HEK293 (cell line): ENCODE measurements around the gene S100P.

ENCODE experiments used
- CTCF ChIA-PET: fragments of 350-600 bp; formaldehyde crosslinking; extraction: SDS; loops from one replicate; lab custom pipeline; 2021; ENCODE audit warnings: antibody characterized with exemption; lab: Yijun Ruan, JAX
- POLR2A ChIA-PET: fragments of 300-600 bp; formaldehyde crosslinking; extraction: SDS; loops from one replicate; lab custom pipeline; 2020; ENCODE audit warnings: antibody characterized with exemption, inconsistent platforms; lab: Yijun Ruan, JAX
- H3K27ac ChIP-seq: fragments of 200-500 bp; sonication (Bioruptor generic); 2 replicates; pipeline ENCODE4 v1.5.1; 2014; ENCODE audit warnings: low read depth, low read length, control low read depth, inconsistent platforms; ENCODE audit errors: extremely low read depth
- H3K36me3 ChIP-seq, 2 experiments: fragments of 200-500 bp in 1 of 2; sonication (Bioruptor generic) in 1 of 2; 1 replicate in 1 of 2; 2 replicates in 1 of 2; pipeline ENCODE4 v1.5.1; 2014 to 2017; ENCODE audit warnings: inconsistent platforms in 2 of 2, low read length in 2 of 2; ENCODE audit not compliant: control insufficient read depth in 2 of 2, insufficient read depth in 1 of 2
- H3K4me1 ChIP-seq: fragments of 200-500 bp; sonication (Bioruptor generic); 2 replicates; pipeline ENCODE4 v1.5.1; 2014; ENCODE audit warnings: mild to moderate bottlenecking, low read length, inconsistent platforms; ENCODE audit not compliant: control insufficient read depth, insufficient read depth
- H3K4me3 ChIP-seq: 2 replicates; pipeline ENCODE4 v1.5.1; 2011; ENCODE audit warnings: low read depth, mild to moderate bottlenecking, control low read depth, low read length, moderate library complexity
- H3K9me3 ChIP-seq: fragments of 200-500 bp; sonication (Bioruptor generic); 2 replicates; pipeline ENCODE4 v1.5.1; 2014; ENCODE audit warnings: low read depth, low read length, inconsistent platforms; ENCODE audit not compliant: control insufficient read depth, insufficient read depth
- ATF2 ChIP-seq: fragments of 450-650 bp; formaldehyde crosslinking; IDR thresholded peaks from 2 replicates; pipeline ENCODE4 v1.5.1; 2016; ENCODE audit warnings: missing biosample characterization, missing genetic modification characterization, low read depth
- GLI2 ChIP-seq: fragments of 450-650 bp; formaldehyde crosslinking; IDR thresholded peaks from 2 replicates; pipeline ENCODE4; 2017; ENCODE audit warnings: missing biosample characterization, missing genetic modification characterization, low read depth, borderline replicate concordance
- GLIS2 ChIP-seq: fragments of 450-650 bp; formaldehyde crosslinking; IDR thresholded peaks from 2 replicates; pipeline ENCODE4 v1.5.1; 2016; ENCODE audit warnings: missing biosample characterization, missing genetic modification characterization
- KLF10 ChIP-seq: fragments of 450-650 bp; IDR thresholded peaks from 2 replicates; pipeline ENCODE4 v1.5.1; 2018; ENCODE audit warnings: missing biosample characterization, mild to moderate bottlenecking, missing genetic modification characterization
- PRDM4 ChIP-seq: fragments of 450-650 bp; formaldehyde crosslinking; IDR thresholded peaks from 2 replicates; pipeline ENCODE4 v1.5.1; 2017; ENCODE audit warnings: missing biosample characterization, missing genetic modification characterization
- RBAK ChIP-seq: fragments of 450-650 bp; formaldehyde crosslinking; IDR thresholded peaks from 2 replicates; pipeline ENCODE4 v1.5.1; 2016; ENCODE audit warnings: missing biosample characterization, missing genetic modification characterization
- SALL2 ChIP-seq: fragments of 450-650 bp; formaldehyde crosslinking; IDR thresholded peaks from 2 replicates; pipeline ENCODE4 v1.5.0; 2017; ENCODE audit warnings: missing biosample characterization, mild to moderate bottlenecking, missing genetic modification characterization, borderline replicate concordance
- SP3 ChIP-seq: fragments of 450-650 bp; formaldehyde crosslinking; IDR thresholded peaks from 2 replicates; pipeline ENCODE4 v1.5.1; 2016; ENCODE audit warnings: missing biosample characterization, missing genetic modification characterization
- SP7 ChIP-seq: fragments of 450-650 bp; formaldehyde crosslinking; IDR thresholded peaks from 2 replicates; pipeline ENCODE4 v1.5.1; 2016; ENCODE audit warnings: missing biosample characterization, missing genetic modification characterization
- TRIM28 ChIP-seq: IDR thresholded peaks from 2 replicates; pipeline ENCODE4 v1.6.1; 2011; ENCODE audit warnings: low read length, control low read depth, borderline replicate concordance
- ZBTB21 ChIP-seq: fragments of 450-650 bp; formaldehyde crosslinking; IDR thresholded peaks from 2 replicates; pipeline ENCODE4 v1.5.1; 2017; ENCODE audit warnings: missing biosample characterization, missing genetic modification characterization
- ZBTB6 ChIP-seq: fragments of 450-650 bp; formaldehyde crosslinking; IDR thresholded peaks from 2 replicates; pipeline ENCODE4 v1.5.1; 2017; ENCODE audit warnings: missing biosample characterization, missing genetic modification characterization
- ZNF184 ChIP-seq: fragments of 450-650 bp; IDR thresholded peaks from 2 replicates; pipeline ENCODE4 v1.5.1; 2018; ENCODE audit warnings: missing biosample characterization, mild to moderate bottlenecking, missing genetic modification characterization
- ZNF202 ChIP-seq: fragments of 450-650 bp; formaldehyde crosslinking; IDR thresholded peaks from 2 replicates; pipeline ENCODE4 v1.5.1; 2016; ENCODE audit warnings: missing biosample characterization, missing genetic modification characterization, borderline replicate concordance
- ZNF221 ChIP-seq: fragments of 450-650 bp; formaldehyde crosslinking; IDR thresholded peaks from 2 replicates; pipeline ENCODE4 v1.5.1; 2017; ENCODE audit warnings: missing biosample characterization, missing genetic modification characterization, borderline replicate concordance
- ZNF324 ChIP-seq: fragments of 450-650 bp; formaldehyde crosslinking; IDR thresholded peaks from 2 replicates; pipeline ENCODE4 v1.5.1; 2016; ENCODE audit warnings: missing biosample characterization, missing genetic modification characterization
- ZNF341 ChIP-seq: fragments of 450-650 bp; formaldehyde crosslinking; IDR thresholded peaks from 2 replicates; pipeline ENCODE4; 2016; ENCODE audit warnings: low read depth, missing biosample characterization, missing genetic modification characterization
- ZNF37A ChIP-seq: fragments of 450-650 bp; IDR thresholded peaks from 2 replicates; pipeline ENCODE4 v1.5.1; 2018; ENCODE audit warnings: missing biosample characterization, missing genetic modification characterization
- ZNF404 ChIP-seq: fragments of 450-650 bp; formaldehyde crosslinking; IDR thresholded peaks from 2 replicates; pipeline ENCODE4 v1.5.1; 2017; ENCODE audit warnings: missing biosample characterization, missing genetic modification characterization
- ZNF449 ChIP-seq: fragments of 450-650 bp; formaldehyde crosslinking; IDR thresholded peaks from 2 replicates; pipeline ENCODE4 v1.5.1; 2017; ENCODE audit warnings: missing biosample characterization, mild to moderate bottlenecking, missing genetic modification characterization, moderate library complexity
- ZNF529 ChIP-seq: fragments of 450-650 bp; formaldehyde crosslinking; IDR thresholded peaks from 2 replicates; pipeline ENCODE4 v1.5.1; 2017; ENCODE audit warnings: missing genetic modification characterization, missing biosample characterization; ENCODE audit not compliant: insufficient replicate concordance
- ZNF645 ChIP-seq: fragments of 450-650 bp; formaldehyde crosslinking; IDR thresholded peaks from 2 replicates; pipeline ENCODE4; 2016; ENCODE audit warnings: missing biosample characterization, missing genetic modification characterization
- ZNF701 ChIP-seq: fragments of 450-650 bp; formaldehyde crosslinking; IDR thresholded peaks from 2 replicates; pipeline ENCODE4 v1.5.1; 2016; ENCODE audit warnings: missing biosample characterization, missing genetic modification characterization
- ZNF830 ChIP-seq: fragments of 450-650 bp; IDR thresholded peaks from 2 replicates; pipeline ENCODE4 v1.5.0; 2018; ENCODE audit warnings: missing biosample characterization, missing genetic modification characterization, low read depth, mild to moderate bottlenecking, moderate library complexity
- ZSCAN18 ChIP-seq: fragments of 450-650 bp; formaldehyde crosslinking; IDR thresholded peaks from 2 replicates; pipeline ENCODE4 v1.5.1; 2016; ENCODE audit warnings: missing biosample characterization, missing genetic modification characterization
- ZXDB ChIP-seq: fragments of 450-650 bp; formaldehyde crosslinking; IDR thresholded peaks from 2 replicates; pipeline ENCODE4 v1.5.1; 2016; ENCODE audit warnings: missing biosample characterization, missing genetic modification characterization

S100P gene

GRCh38 chr4:6673660-6674499 is 19.8 kb upstream of the S100P start:
- ChIA-PET POLR2A (interaction anchor here (0.6 to 1.9 kb wide), 16 partner anchors 10 to 414 kb away, joined by 3 to 17 read pairs (median 4); partner anchors contain the start of genes MAN2B2, MRFAP1, MRFAP1L1 and WFS1), CTCF (interaction anchor here (0.6 to 2.8 kb wide), 5 partner anchors 10 to 395 kb away, joined by 3 to 9 read pairs (median 3); no protein-coding TSS in a partner anchor)
- Histone ChIP-seq H3K4me3 (peak overlapping the region; percentile 52), H3K27ac (peak overlapping the region; percentile 75), H3K9me3 (no peaks in the 10 kb centered on the region), H3K36me3 (peaks cover 0 to 30% of the 10 kb centered on the region in 2 experiments; a peak in 2 of 3 replicates), H3K4me1 (no peaks in the 10 kb centered on the region)
- TF ChIP-seq TRIM28 (no peak), PRDM4 (no peak), ZNF449 (tag by site-specific recombination) (0 out of 2 replicates have a peak, but pooled peaks have one; percentile 4), GLIS2 (tag by site-specific recombination) (no peak), ZSCAN18 (tag by site-specific recombination) (no peak), SP7 (peak; percentile 24; the same call in 1 of the 2 replicates), ZBTB21 (tag by site-specific recombination) (no peak), ZNF202 (tag by site-specific recombination) (no peak), GLI2 (tag by site-specific recombination) (no peak), ZNF404 (no peak), KLF10 (tag by site-specific recombination) (no peak), ZNF341 (tag by site-specific recombination) (no peak), SP3 (tag by site-specific recombination) (peak; percentile 57), ZNF529 (tag by site-specific recombination) (no peak), ZNF324 (tag by site-specific recombination) (no peak), ZNF184 (tag by site-specific recombination) (no peak), RBAK (tag by site-specific recombination) (no peak), ZNF830 (no peak), SALL2 (no peak), ZNF37A (tag by site-specific recombination) (no peak), ATF2 (tag by site-specific recombination) (no peak), ZBTB6 (no peak), ZNF645 (tag by site-specific recombination) (no peak), ZNF221 (tag by site-specific recombination) (no peak), ZNF701 (tag by site-specific recombination) (no peak), ZXDB (tag by site-specific recombination) (peak; percentile 50; the same call in 1 of the 2 replicates)
